H1 (cell line): Measurements from ENCODE around the gene ITGAE.

Source experiments
- BCL11A ChIP-seq, 2 experiments: IDR thresholded peaks; one replicate each; pipeline ENCODE4 v1.6.1; 2011; ENCODE audit warnings: low read depth in 2 of 2, low read length in 2 of 2, mild to moderate bottlenecking in 2 of 2
- EP300 ChIP-seq, 2 experiments: IDR thresholded peaks; 1 replicate in 1 of 2; 2 replicates in 1 of 2; pipeline ENCODE4 v1.6.1; 2011 to 2012; ENCODE audit warnings: low read depth in 2 of 2, low read length in 2 of 2, mild to moderate bottlenecking in 2 of 2, borderline replicate concordance in 1 of 2, inconsistent platforms in 1 of 2, moderate library complexity in 1 of 2
- FOSL1 ChIP-seq: IDR thresholded peaks from 2 replicates; pipeline ENCODE4 v1.6.1; 2011; ENCODE audit warnings: mild to moderate bottlenecking, low read depth, low read length, moderate library complexity; ENCODE audit not compliant: insufficient read depth
- POLR2AphosphoS5 ChIP-seq: IDR thresholded peaks from 2 replicates; pipeline ENCODE4 v1.6.1; 2011; ENCODE audit warnings: low read depth, low read length
- SRF ChIP-seq: IDR thresholded peaks from 2 replicates; pipeline ENCODE4 v1.6.1; 2011; ENCODE audit warnings: mild to moderate bottlenecking, low read depth, low read length, moderate library complexity
- TCF12 ChIP-seq: IDR thresholded peaks from 2 replicates; pipeline ENCODE4 v1.6.1; 2011; ENCODE audit warnings: low read depth, mild to moderate bottlenecking, low read length
- ZNF274 ChIP-seq: IDR thresholded peaks from 2 replicates; pipeline ENCODE4 v1.7.0; 2012; ENCODE audit warnings: low read length, borderline replicate concordance; ENCODE audit errors: extremely low read depth
- TF ChIP-seq, protein P1 (sequence below), 3 experiments: IDR thresholded peaks; 1 replicate in 2 of 3; 2 replicates in 1 of 3; pipeline versions ENCODE4 v1.5.1 to v1.6.1; 2011; ENCODE audit warnings: low read length in 3 of 3, mild to moderate bottlenecking in 3 of 3, inconsistent platforms in 2 of 3, low read depth in 1 of 3, moderate library complexity in 1 of 3; ENCODE audit not compliant: insufficient read depth in 1 of 3; ENCODE audit errors: control extremely low read depth in 1 of 3

DNA sequence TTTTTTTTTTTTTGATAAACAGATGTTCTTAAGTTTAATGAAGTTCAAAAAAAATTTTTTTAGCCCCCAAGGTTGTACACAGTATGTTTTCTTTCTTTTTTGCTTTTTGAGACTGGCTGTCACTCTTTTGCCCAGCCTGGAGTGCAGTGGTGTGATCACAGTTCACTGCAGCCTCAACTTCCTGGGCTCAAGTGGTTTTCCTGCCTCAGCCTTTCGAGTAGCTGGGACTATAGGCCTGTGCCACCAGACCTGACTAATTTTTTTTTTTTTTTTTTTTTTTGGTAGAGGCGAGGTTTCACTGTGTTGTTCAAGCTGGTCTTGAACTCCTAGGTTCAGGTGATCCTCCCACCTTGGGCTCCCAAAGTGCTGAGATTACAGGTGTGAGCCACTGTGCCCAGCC lies 12.8 kb downstream of the ITGAE start:
- TF ChIP-seq, protein P1, sequence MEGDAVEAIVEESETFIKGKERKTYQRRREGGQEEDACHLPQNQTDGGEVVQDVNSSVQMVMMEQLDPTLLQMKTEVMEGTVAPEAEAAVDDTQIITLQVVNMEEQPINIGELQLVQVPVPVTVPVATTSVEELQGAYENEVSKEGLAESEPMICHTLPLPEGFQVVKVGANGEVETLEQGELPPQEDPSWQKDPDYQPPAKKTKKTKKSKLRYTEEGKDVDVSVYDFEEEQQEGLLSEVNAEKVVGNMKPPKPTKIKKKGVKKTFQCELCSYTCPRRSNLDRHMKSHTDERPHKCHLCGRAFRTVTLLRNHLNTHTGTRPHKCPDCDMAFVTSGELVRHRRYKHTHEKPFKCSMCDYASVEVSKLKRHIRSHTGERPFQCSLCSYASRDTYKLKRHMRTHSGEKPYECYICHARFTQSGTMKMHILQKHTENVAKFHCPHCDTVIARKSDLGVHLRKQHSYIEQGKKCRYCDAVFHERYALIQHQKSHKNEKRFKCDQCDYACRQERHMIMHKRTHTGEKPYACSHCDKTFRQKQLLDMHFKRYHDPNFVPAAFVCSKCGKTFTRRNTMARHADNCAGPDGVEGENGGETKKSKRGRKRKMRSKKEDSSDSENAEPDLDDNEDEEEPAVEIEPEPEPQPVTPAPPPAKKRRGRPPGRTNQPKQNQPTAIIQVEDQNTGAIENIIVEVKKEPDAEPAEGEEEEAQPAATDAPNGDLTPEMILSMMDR (IDR thresholded peaks at IDR 0.05; ENCODE audit: control extremely low read depth in 1 of 3, insufficient read depth in 1 of 3, low read depth in 1 of 3, low read length in 3 of 3) = no peak
- TF ChIP-seq FOSL1 (no peak), POLR2AphosphoS5 (no peak), TCF12 (no peak), SRF (no peak), BCL11A (IDR thresholded peaks at IDR 0.05; ENCODE audit: low read depth in 2 of 2, low read length in 2 of 2) (no peak), ZNF274 (no peak), EP300 (IDR thresholded peaks at IDR 0.05; ENCODE audit: borderline replicate concordance in 1 of 2, low read depth in 2 of 2, low read length in 2 of 2) (no peak)
